IMR-90 (cell line): ENCODE results near the gene CFDP1. TPM values are rescaled to one million over a fixed set of nuclear protein-coding genes. Genes with fewer than 3 reads are reported as not detected.

Source experiments
- ATAC-seq: fragments of 200-7000 bp; cut with Tn5 transposase; 2 replicates; pipeline ENCODE4 v1.9.1; 2020; ENCODE audit warnings: low read depth, mild to moderate bottlenecking, moderate library complexity
- BruUV-seq: library from RNA; stranded (reverse); fragments of 400-500 nt; replicated peaks from 2 replicates; lab custom pipeline; 2021; lab: Mats Ljungman, UMichigan
- CTCF ChIA-PET: fragments of 300-600 bp; formaldehyde crosslinking; extraction: SDS; loops from one replicate; lab custom pipeline; 2021; ENCODE audit warnings: antibody characterized with exemption; lab: Yijun Ruan, JAX
- POLR2A ChIA-PET: fragments of 300-600 bp; sonication (Branson Sonifier 250); formaldehyde crosslinking; loops from one replicate; lab custom pipeline; 2022; ENCODE audit warnings: antibody characterized with exemption; ENCODE audit not compliant: unreplicated experiment; lab: Charles Lee
- DNase-seq: peaks from one replicate; pipeline ENCODE4 v3.0.0; 2013
- H2AFZ ChIP-seq: replicated peaks from 2 replicates; pipeline ENCODE3; 2013; ENCODE audit warnings: low read length, mild to moderate bottlenecking; ENCODE audit not compliant: poor library complexity
- H2AK5ac ChIP-seq: 2 replicates; pipeline ENCODE4 v1.6.1; 2013; ENCODE audit warnings: low read depth, low read length, inconsistent platforms
- H2AK9ac ChIP-seq: replicated peaks from 2 replicates; pipeline ENCODE3; 2013; ENCODE audit warnings: mild to moderate bottlenecking, low read depth, low read length, moderate library complexity; ENCODE audit not compliant: poor library complexity
- H2BK120ac ChIP-seq: 2 replicates; pipeline ENCODE4 v1.6.1; 2013; ENCODE audit warnings: low read depth, low read length, inconsistent platforms
- H2BK15ac ChIP-seq: 3 replicates; pipeline ENCODE4 v1.6.1; 2013; ENCODE audit warnings: low read depth, low read length, inconsistent platforms
- H2BK20ac ChIP-seq: 2 replicates; pipeline ENCODE4 v1.6.1; 2013; ENCODE audit warnings: low read depth, mild to moderate bottlenecking, inconsistent platforms, low read length, moderate library complexity
- H2BK5ac ChIP-seq: 2 replicates; pipeline ENCODE4 v1.6.1; 2013; ENCODE audit warnings: mild to moderate bottlenecking, low read depth, low read length, inconsistent platforms; ENCODE audit not compliant: poor library complexity, severe bottlenecking
- H3K14ac ChIP-seq: replicated peaks from 2 replicates; pipeline ENCODE4 v1.6.1; 2013; ENCODE audit warnings: low read depth, low read length, inconsistent platforms
- H3K18ac ChIP-seq: 2 replicates; pipeline ENCODE4 v1.6.1; 2013; ENCODE audit warnings: low read depth, low read length, control low read depth
- H3K23ac ChIP-seq: 2 replicates; pipeline ENCODE4 v1.6.1; 2013; ENCODE audit warnings: low read depth, low read length, inconsistent platforms
- H3K27ac ChIP-seq: 2 replicates; pipeline ENCODE4 v1.5.1; 2013; ENCODE audit warnings: mild to moderate bottlenecking, control low read depth, low read length; ENCODE audit not compliant: insufficient read depth
- H3K27me3 ChIP-seq: 2 replicates; pipeline ENCODE4 v1.6.1; 2013; ENCODE audit warnings: low read length; ENCODE audit not compliant: control insufficient read depth, insufficient read depth
- H3K36me3 ChIP-seq: 2 replicates; pipeline ENCODE4 v1.6.1; 2013; ENCODE audit warnings: low read length, mixed read lengths; ENCODE audit not compliant: control insufficient read depth, insufficient read depth
- H3K4ac ChIP-seq: 2 replicates; pipeline ENCODE4 v1.6.1; 2013; ENCODE audit warnings: low read depth, low read length, inconsistent platforms
- H3K4me1 ChIP-seq: 2 replicates; pipeline ENCODE4 v1.6.1; 2013; ENCODE audit warnings: low read length, mixed read lengths; ENCODE audit not compliant: control insufficient read depth, insufficient read depth
- H3K4me2 ChIP-seq: 2 replicates; pipeline ENCODE4 v1.6.1; 2013; ENCODE audit warnings: low read depth, mild to moderate bottlenecking, control low read depth, low read length, moderate library complexity
- H3K4me3 ChIP-seq: 2 replicates; pipeline ENCODE4 v1.5.1; 2013; ENCODE audit warnings: low read depth, mild to moderate bottlenecking, control low read depth, low read length, moderate library complexity; ENCODE audit not compliant: insufficient read depth
- H3K56ac ChIP-seq: 2 replicates; pipeline ENCODE4 v1.6.1; 2013; ENCODE audit warnings: low read length, inconsistent platforms; ENCODE audit not compliant: insufficient read depth; ENCODE audit errors: extremely low read depth
- H3K79me1 ChIP-seq, 2 experiments: 2 replicates each; pipeline ENCODE4 v1.6.1; 2013; ENCODE audit warnings: low read length in 2 of 2, inconsistent platforms in 1 of 2, low read depth in 1 of 2
- H3K9ac ChIP-seq: 2 replicates; pipeline ENCODE4 v1.6.1; 2013; ENCODE audit warnings: low read depth, low read length, control low read depth
- H3K9me1 ChIP-seq: 2 replicates; pipeline ENCODE4 v1.6.1; 2013; ENCODE audit warnings: low read length, inconsistent platforms; ENCODE audit not compliant: insufficient read depth
- H3K9me3 ChIP-seq: 2 replicates; pipeline ENCODE4 v1.6.1; 2013; ENCODE audit warnings: low read length; ENCODE audit not compliant: control insufficient read depth, insufficient read depth
- H4K20me1 ChIP-seq: 2 replicates; pipeline ENCODE4 v1.6.1; 2013; ENCODE audit warnings: low read length, inconsistent platforms; ENCODE audit not compliant: insufficient read depth
- H4K5ac ChIP-seq: 2 replicates; pipeline ENCODE4 v1.6.1; 2013; ENCODE audit warnings: mild to moderate bottlenecking, low read depth, low read length, control low read depth
- H4K8ac ChIP-seq, 2 experiments: 2 replicates each; pipeline ENCODE4 v1.6.1; 2013; ENCODE audit warnings: low read depth in 2 of 2, low read length in 2 of 2, control low read depth in 1 of 2, inconsistent platforms in 1 of 2
- H4K91ac ChIP-seq: 2 replicates; pipeline ENCODE4 v1.6.1; 2013; ENCODE audit warnings: low read depth, low read length, inconsistent platforms; ENCODE audit not compliant: insufficient read depth
- BHLHE40 ChIP-seq: fragments of 150-350 bp; IDR thresholded peaks from 2 replicates; pipeline ENCODE4 v1.6.1; 2016; ENCODE audit warnings: mild to moderate bottlenecking, low read depth, low read length
- CEBPB ChIP-seq: IDR thresholded peaks from 2 replicates; pipeline ENCODE4 v1.6.1; 2012; ENCODE audit warnings: low read depth, low read length, improper control_type of control experiment
- CHD1 ChIP-seq: IDR thresholded peaks from 2 replicates; pipeline ENCODE4 v1.6.1; 2012; ENCODE audit warnings: low read depth, low read length, improper control_type of control experiment
- FOS ChIP-seq: fragments of 150-350 bp; IDR thresholded peaks from 2 replicates; pipeline ENCODE4 v1.6.1; 2016; ENCODE audit warnings: low read depth, low read length
- MAFK ChIP-seq: IDR thresholded peaks from 2 replicates; pipeline ENCODE4 v1.6.1; 2012; ENCODE audit warnings: low read depth, low read length, improper control_type of control experiment
- MAZ ChIP-seq: IDR thresholded peaks from 2 replicates; pipeline ENCODE4 v1.6.1; 2012; ENCODE audit warnings: low read depth, mild to moderate bottlenecking, low read length, improper control_type of control experiment, moderate library complexity, borderline replicate concordance
- MXI1 ChIP-seq: IDR thresholded peaks from 2 replicates; pipeline ENCODE4 v1.6.1; 2012; ENCODE audit warnings: low read depth, mild to moderate bottlenecking, low read length, moderate library complexity, borderline replicate concordance
- NFE2L2 ChIP-seq: fragments of 150-350 bp; IDR thresholded peaks from 2 replicates; pipeline ENCODE4 v1.6.1; 2016; ENCODE audit warnings: low read depth, mild to moderate bottlenecking, low read length
- POLR2A ChIP-seq: IDR thresholded peaks from 2 replicates; pipeline ENCODE4 v1.6.1; 2012; ENCODE audit warnings: mild to moderate bottlenecking, low read depth, low read length
- RAD21 ChIP-seq: IDR thresholded peaks from 2 replicates; pipeline ENCODE4 v1.6.1; 2012; ENCODE audit warnings: low read length, improper control_type of control experiment
- RCOR1 ChIP-seq: IDR thresholded peaks from 2 replicates; pipeline ENCODE4 v1.6.1; 2012; ENCODE audit warnings: mild to moderate bottlenecking, low read length, improper control_type of control experiment; ENCODE audit not compliant: insufficient replicate concordance
- RFX5 ChIP-seq: IDR thresholded peaks from 2 replicates; pipeline ENCODE4 v1.8.0; 2012; ENCODE audit warnings: low read depth, mild to moderate bottlenecking, low read length, moderate library complexity
- SMC3 ChIP-seq: fragments of 150-350 bp; IDR thresholded peaks from 2 replicates; pipeline ENCODE4 v1.6.1; 2016; ENCODE audit warnings: low read depth, mild to moderate bottlenecking, antibody characterized with exemption, low read length, moderate library complexity
- whole genome bisulfite sequencing, 2 experiments: methylation state at CpG; one replicate each; pipeline versions ENCODE4 v1.1.5 to v1.1.7; 2013; ENCODE audit warnings: missing lambda C conversion rate in 2 of 2; ENCODE audit not compliant: insufficient read length in 1 of 2; ENCODE audit errors: extremely low coverage in 2 of 2; 5-methylcytosine and 5-hydroxymethylcytosine counted together
- dilution Hi-C: fragments of 300-500 bp; cut with HindIII; formaldehyde crosslinking; loops from one replicate; pipeline ENCODE4 v1.14.3; 2018; ENCODE audit warnings: low sequenced_read_pairs; ENCODE audit not compliant: unreplicated experiment
- in situ Hi-C: fragments of 300-500 bp; cut with MboI; formaldehyde crosslinking; loops from 3 replicates; pipeline ENCODE4 v1.14.3; 2019; ENCODE audit warnings: low sequenced_read_pairs, inconsistent platforms, mixed read lengths
- intact Hi-C: fragments of 100-400 bp; cut with micrococcal nuclease; formaldehyde crosslinking; loops from 2 replicates; pipeline ENCODE4 v1.10.0; 2022
- polyA plus RNA-seq, 3 experiments: library from polyadenylated mRNA; depleted of rRNA; stranded (reverse); fragments of >200 nt; gene quantifications; 2 replicates each; pipeline ENCODE4 v1.2.3, GENCODE V29; 2012; ENCODE audit warnings: low replicate concordance in 1 of 3
- total RNA-seq: library from RNA; depleted of rRNA; stranded (reverse); fragments of >200 nt; gene quantifications from 2 replicates; pipeline ENCODE4 v1.2.3, GENCODE V29; 2012
- TF ChIP-seq, protein P1 (sequence below): fragments of 150-350 bp; IDR thresholded peaks from 2 replicates; pipeline ENCODE4 v1.6.1; 2016; ENCODE audit warnings: low read depth, mild to moderate bottlenecking, low read length, moderate library complexity, borderline replicate concordance
- TF ChIP-seq, protein P2 (sequence below): fragments of 150-350 bp; IDR thresholded peaks from 2 replicates; pipeline ENCODE4 v1.6.1; 2017; ENCODE audit warnings: mild to moderate bottlenecking, antibody characterized with exemption, low read length, low read depth
- TF ChIP-seq, protein P3 (sequence below): conservative IDR thresholded peaks from 2 replicates; pipeline ENCODE4 v1.5.1; 2012; ENCODE audit warnings: mild to moderate bottlenecking, low read depth, low read length, improper control_type of control experiment

The CFDP1 gene
- total and polyA plus RNA-seq, 2 of the 4 experiments (the other 2 are of a cell fraction) = 15.6 to 38.7 TPM

DNA sequence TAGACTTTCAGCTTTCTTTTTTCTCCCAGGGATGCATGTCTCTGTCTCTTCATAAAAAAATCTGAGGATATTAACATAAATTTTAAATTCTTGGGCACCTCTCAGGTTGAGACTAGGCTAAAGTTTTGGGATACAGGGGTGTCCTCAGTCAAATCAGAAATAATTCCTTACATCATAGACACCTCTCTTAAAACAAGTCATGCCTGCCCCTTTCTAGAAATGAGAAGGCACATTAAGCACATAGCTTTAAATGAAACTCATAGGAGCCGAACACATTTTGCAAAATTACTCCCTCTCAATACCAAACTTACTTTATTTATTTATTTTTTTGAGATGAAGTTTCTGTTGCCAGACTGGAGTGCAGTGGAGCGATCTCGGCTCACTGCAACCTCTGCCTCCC is 114.6 kb downstream of the CFDP1 start:
- no peak overlapping the region; the same call in 1 of the 2 replicates for H3K14ac ChIP-seq
- no peak overlapping the region for H3K56ac ChIP-seq
- CTCF ChIA-PET = no interaction called here
- dilution Hi-C loops = no loop called here
- no peak overlapping the region for H3K9ac ChIP-seq
- H3K18ac ChIP-seq = no peak overlapping the region
- in situ Hi-C loops = no loop called here
- no peak overlapping the region for H4K5ac ChIP-seq
- intact Hi-C loops = no loop called here
- peaks cover 7% of the 10 kb centered on the region for H3K9me1 ChIP-seq
- peaks cover 5 to 43% of the 10 kb centered on the region in 2 experiments for H3K79me1 ChIP-seq
- peak overlapping the region; percentile 95; the same call in 1 of the 2 replicates for H2AK5ac ChIP-seq
- H3K4me3 ChIP-seq = no peak overlapping the region
- no peaks in the 10 kb centered on the region for H3K27me3 ChIP-seq
- H2BK5ac ChIP-seq = no peak overlapping the region
- ATAC-seq (no peak), DNase-seq (no peak)
- 0 out of 3 replicates have a peak overlapping the region, but pooled peaks have one; percentile 98 for H2BK15ac ChIP-seq
- H4K91ac ChIP-seq = peak overlapping the region; percentile 34; the same call in 1 of the 2 replicates
- peaks cover 1% of the 10 kb centered on the region; the same call in 1 of the 2 replicates for H3K36me3 ChIP-seq
- POLR2A ChIA-PET = no interaction called here
- H2AK9ac ChIP-seq = no peak overlapping the region
- H2BK120ac ChIP-seq = peak overlapping the region; percentile 98; the same call in 1 of the 2 replicates
- no peak overlapping the region for H3K27ac ChIP-seq
- H3K9me3 ChIP-seq = no peaks in the 10 kb centered on the region
- 0 out of 2 replicates have a peak overlapping the region, but pooled peaks have one; percentile 64 for H3K23ac ChIP-seq
- peak overlapping the region; percentile 90 to 94; a peak in 2 of 4 replicates for H4K8ac ChIP-seq
- peak overlapping the region; percentile 98; the same call in 1 of the 2 replicates for H2BK20ac ChIP-seq
- no CpG with 5 or more reads among the region's 3 CpGs for WGBS, 2 experiments
- H3K4ac ChIP-seq = peak overlapping the region; percentile 24; the same call in 1 of the 2 replicates
- no peaks in the 10 kb centered on the region for H4K20me1 ChIP-seq
- H3K4me2 ChIP-seq = no peak overlapping the region
- H3K4me1 ChIP-seq = peaks cover 16% of the 10 kb centered on the region
- TF ChIP-seq RAD21 = no peak
- TF ChIP-seq, protein P1, sequence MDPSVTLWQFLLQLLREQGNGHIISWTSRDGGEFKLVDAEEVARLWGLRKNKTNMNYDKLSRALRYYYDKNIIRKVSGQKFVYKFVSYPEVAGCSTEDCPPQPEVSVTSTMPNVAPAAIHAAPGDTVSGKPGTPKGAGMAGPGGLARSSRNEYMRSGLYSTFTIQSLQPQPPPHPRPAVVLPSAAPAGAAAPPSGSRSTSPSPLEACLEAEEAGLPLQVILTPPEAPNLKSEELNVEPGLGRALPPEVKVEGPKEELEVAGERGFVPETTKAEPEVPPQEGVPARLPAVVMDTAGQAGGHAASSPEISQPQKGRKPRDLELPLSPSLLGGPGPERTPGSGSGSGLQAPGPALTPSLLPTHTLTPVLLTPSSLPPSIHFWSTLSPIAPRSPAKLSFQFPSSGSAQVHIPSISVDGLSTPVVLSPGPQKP = no peak
- no peak for TF ChIP-seq CEBPB
- no peak for TF ChIP-seq NFE2L2
- no peak for TF ChIP-seq POLR2A
- no peak for TF ChIP-seq RCOR1
- TF ChIP-seq MAZ = no peak
- TF ChIP-seq, protein P2, sequence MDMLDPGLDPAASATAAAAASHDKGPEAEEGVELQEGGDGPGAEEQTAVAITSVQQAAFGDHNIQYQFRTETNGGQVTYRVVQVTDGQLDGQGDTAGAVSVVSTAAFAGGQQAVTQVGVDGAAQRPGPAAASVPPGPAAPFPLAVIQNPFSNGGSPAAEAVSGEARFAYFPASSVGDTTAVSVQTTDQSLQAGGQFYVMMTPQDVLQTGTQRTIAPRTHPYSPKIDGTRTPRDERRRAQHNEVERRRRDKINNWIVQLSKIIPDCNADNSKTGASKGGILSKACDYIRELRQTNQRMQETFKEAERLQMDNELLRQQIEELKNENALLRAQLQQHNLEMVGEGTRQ = no peak
- no peak for TF ChIP-seq MAFK
- TF ChIP-seq MXI1 = no peak
- TF ChIP-seq, protein P3, sequence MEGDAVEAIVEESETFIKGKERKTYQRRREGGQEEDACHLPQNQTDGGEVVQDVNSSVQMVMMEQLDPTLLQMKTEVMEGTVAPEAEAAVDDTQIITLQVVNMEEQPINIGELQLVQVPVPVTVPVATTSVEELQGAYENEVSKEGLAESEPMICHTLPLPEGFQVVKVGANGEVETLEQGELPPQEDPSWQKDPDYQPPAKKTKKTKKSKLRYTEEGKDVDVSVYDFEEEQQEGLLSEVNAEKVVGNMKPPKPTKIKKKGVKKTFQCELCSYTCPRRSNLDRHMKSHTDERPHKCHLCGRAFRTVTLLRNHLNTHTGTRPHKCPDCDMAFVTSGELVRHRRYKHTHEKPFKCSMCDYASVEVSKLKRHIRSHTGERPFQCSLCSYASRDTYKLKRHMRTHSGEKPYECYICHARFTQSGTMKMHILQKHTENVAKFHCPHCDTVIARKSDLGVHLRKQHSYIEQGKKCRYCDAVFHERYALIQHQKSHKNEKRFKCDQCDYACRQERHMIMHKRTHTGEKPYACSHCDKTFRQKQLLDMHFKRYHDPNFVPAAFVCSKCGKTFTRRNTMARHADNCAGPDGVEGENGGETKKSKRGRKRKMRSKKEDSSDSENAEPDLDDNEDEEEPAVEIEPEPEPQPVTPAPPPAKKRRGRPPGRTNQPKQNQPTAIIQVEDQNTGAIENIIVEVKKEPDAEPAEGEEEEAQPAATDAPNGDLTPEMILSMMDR = no peak
- TF ChIP-seq SMC3 = no peak
- no peak for TF ChIP-seq FOS
- no peak for TF ChIP-seq RFX5
- TF ChIP-seq CHD1 = no peak
- TF ChIP-seq BHLHE40 = no peak
- no peak overlapping the region for H2AFZ ChIP-seq
- no TSS peak for BruUV-seq
